SKM-1 treated with dmso at 0.1 percent for 144 hours (cell line): ENCODE measurements around the gene ASCC3.

Experiments
- DNase-seq: peaks from one replicate; lab custom pipeline; 2025; ENCODE audit not compliant: unreplicated experiment; lab: John Stamatoyannopoulos, UW

ASCC3 gene

GRCh38 chr6:100599088-100599770 lies 281.9 kb downstream of the ASCC3 start:
- no peak for DNase-seq

DNA sequence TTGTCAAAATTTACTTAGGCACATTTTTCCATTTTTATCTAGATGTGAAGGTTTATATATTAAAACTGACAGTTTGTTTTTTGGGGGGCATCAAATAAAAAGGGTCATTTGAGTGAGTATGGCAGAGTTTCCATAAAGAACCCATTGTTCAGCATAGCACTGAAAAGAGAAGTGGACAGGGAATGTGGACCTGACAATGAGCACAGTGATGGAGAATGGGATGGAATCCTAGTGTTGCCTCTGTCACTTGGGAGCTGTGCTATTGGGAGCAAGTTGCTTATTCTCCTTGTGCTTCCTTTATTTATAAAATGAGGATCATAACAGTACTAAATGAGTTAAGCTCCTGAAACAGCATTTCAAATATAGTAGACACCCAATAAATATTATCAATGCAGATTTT lies 285.7 kb downstream of the ASCC3 start:
- no peak for DNase-seq

DNA sequence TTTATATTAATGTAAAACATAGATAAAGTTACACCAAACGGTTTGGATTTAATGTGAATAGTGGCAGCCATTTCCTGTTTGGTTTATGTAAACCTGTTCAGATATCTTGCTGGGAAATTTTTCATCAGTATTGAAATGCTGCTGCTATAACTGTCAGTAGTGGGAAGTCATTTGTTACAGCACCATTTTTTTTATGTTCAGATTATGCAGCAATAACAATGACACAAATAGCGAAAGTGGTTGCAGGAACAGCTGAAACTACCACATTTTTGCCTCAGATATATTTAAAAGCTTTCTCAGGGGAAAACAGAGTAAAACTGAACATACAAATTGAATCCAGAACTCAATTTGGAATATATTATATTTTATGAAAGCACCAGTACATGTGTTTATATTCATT lies 287.6 kb downstream of the ASCC3 start:
- no peak for DNase-seq

DNA sequence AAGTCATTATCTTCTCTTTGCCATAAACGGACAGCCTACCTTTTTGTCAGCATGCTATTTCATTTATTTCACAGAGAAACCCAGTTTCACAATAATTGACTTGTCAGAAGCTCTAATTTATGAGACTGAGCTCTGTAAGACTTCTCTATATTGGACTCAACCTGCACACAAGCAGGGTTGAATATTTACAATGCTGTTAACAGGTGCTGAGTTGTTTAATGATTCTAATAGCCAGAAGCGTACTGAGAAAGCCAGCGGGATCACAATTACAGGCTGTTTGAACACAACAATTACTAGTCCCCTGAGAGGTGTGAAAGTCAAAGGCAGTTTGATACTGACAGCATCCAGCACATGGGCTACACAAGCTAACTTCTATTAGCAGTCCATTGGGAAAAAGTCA lies 288.2 kb downstream of the ASCC3 start:
- DNase-seq = no peak

DNA sequence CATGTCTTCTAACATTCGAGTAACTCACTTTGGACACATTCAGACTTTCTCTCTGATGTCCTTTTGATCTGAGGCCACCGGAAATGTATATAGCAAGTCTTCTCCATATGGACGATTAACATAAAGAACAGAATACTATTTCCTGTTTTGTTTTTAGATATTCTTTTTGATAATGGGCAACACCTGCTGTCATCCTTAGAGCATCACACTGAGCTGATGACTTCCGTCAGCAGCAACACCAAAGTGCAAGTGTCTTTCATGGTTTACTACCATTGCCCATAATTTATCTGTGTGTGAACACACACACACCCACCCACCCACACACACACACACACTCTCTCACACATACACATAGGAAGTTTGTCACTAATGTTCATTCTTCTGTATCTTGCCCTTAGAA lies 303.7 kb downstream of the ASCC3 start:
- no peak for DNase-seq

DNA sequence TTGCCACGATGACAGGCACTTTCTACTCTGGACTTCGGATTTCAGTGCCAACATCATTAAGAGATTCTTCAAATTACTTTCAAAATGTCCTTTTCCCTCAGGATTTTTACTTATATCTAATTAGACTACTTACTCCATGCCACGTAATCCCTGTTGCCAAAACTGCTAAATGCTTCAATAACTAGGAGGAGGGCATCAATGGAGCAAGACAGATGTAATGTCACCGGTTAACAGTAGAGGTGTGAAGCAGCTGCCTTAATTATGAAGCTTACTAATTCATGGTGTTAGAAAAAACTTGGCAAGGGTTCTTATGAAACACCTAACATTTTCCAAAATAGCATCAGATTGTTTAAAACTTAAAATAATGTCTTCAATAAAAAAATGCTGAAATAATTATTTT lies 305.2 kb downstream of the ASCC3 start:
- no peak for DNase-seq

- no peak for DNase-seq
Observed at GRCh38 chr6:100574836-100575235, 306.3 kb downstream of the ASCC3 start.

- DNase-seq = no peak
Observed at GRCh38 chr6:100573166-100573565, 308.0 kb downstream of the ASCC3 start.

DNA sequence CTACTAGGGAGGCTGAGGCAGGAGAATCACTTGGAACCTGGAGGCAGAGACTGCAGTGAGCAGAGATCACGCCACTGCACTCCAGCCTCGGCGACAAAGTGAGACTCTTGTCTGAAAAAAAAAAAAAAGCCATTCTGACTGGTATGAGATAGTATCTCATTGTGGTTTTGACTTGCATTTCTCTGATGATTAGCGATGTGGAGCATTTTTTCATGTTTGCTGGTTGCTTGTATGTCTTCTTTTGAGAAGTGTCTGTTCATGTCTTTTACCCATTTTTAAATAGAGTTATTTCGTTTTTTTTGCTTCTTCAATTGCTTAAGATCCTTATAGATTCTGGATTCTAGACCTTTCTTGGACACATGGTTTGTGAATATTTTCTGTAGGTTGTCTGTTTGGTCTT lies 312.9 kb downstream of the ASCC3 start:
- DNase-seq = no peak

DNA sequence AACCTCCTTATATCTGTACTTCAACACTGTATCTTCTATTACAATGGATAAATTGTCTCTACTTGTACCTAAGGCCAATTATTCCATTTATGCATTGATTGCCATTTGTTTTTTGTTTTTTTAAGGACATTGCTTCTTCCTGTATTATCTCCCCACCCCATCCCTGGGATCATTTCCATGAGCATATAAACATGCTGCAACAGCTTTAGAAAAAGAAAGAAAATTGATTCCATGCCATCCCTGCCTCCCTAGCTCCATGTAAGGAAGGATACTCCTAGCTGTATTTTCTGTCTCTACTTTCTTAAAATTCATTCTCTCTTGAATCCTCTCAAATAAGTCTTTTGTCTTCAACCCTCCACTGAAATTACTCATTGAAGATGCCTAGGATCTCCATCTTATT lies 314.6 kb downstream of the ASCC3 start:
- no peak for DNase-seq

DNA sequence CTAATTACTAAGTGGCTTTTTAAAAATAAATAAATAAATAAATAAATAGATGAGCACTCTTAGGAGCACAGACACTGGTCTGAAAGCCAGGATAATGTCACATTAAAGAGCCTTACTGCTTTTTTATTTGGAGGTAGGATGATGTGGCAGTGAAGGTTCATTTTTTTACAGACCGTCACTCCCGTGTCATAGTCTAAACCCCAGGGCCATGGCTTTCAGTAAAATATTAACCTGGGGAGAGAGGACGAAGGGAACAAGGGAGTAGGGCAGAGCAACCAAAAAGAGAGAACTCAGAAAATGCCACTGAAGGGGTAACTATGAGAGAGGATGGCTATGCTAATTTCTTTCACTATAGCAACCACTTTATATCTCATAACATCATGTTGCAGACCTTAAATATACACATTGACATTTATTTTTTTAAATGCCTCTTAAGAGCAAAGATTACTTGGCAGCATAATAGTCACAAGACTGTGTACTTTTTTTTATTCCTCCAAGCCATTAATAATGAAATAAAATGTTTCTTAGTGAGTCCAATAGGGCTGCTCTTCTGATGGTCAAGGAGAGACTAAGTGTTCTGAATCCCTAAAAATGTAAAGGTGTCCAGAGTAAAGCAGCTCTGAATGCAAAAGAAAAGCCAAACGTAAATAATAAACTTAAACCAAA lies 315.6 kb downstream of the ASCC3 start:
- DNase-seq = no peak

GRCh38 chr6:100559859-100560258 lies 321.3 kb downstream of the ASCC3 start:
- no peak for DNase-seq

GRCh38 chr6:100554228-100554627 lies 326.9 kb downstream of the ASCC3 start:
- DNase-seq = no peak

- no peak for DNase-seq
Observed at GRCh38 chr6:100553243-100553642, 327.9 kb downstream of the ASCC3 start.

DNA sequence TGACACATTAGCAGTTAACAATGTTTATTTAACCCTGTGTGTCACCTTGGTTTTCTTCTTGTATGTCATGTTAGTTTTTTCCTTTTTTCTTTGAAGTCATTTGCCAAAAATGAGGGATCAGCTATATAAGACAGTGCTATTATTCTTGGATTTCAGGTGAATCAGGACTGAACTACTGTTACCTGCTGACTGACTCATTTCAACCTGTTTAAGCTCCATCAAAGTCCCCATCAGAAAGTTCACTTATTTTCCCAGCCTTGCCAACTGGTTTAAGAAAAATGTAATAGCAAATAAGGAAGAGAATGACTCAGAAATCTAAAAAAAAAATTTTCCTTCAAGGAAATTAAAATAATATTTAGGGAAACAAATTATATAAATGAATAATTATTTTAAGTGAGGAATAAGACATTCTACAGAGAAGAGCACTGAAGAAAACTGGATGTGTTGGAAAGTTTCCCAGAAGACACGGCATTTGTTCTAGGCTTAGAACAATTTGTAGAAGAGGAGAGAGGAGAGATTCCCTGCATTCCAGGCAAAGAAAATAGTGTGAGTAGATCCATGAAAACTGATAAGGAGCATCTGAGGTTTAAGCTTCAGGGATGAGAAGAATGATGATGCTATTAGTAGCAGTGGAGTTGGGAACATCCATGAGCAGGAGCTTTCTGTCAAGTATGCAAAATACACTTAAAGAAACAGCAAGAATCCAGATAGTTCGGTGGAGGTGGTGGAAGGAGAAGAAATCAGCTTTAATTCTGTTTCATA lies 331.5 kb downstream of the ASCC3 start:
- no peak for DNase-seq

DNA sequence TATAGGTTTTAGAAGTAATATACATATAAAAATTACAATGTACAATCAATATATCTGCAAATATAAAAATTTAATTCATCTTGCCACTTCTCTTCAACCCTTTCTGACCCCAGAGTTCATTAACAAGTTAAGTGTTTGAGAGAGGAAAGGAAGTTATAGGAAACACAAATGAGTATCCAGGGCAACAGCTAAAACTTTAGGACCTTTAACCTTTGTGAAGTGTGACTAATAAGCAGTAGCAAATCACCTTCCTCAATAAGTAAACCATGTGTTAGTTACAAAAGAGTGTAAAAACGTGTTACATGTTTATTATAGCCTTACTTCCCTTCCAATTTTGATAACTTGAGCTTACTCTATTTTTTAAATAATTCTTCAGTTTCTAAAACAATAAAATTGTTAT lies 343.0 kb downstream of the ASCC3 start:
- DNase-seq = no peak

- no peak for DNase-seq
Observed at GRCh38 chr6:100518588-100518987, 362.5 kb downstream of the ASCC3 start.

DNA sequence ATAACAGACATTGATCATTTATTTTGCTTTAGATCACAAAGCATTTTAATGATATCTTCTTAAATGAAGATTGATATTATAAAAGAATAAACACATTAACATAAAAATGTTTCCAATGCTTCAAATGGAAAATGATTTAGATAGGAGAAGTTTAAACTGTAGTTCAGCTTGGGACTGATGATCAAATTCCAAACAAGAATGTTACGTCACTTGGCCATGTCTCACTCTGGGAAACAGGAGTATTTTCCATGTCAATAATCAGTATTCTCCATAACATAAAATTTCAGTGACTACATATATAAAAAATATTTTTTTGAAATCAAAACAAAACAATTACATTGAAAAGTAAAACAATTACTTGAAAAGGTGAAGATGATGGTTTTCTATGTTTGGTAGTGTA lies 363.5 kb downstream of the ASCC3 start:
- DNase-seq = no peak

GRCh38 chr6:100517106-100517505 lies 364.0 kb downstream of the ASCC3 start:
- no peak for DNase-seq

DNA sequence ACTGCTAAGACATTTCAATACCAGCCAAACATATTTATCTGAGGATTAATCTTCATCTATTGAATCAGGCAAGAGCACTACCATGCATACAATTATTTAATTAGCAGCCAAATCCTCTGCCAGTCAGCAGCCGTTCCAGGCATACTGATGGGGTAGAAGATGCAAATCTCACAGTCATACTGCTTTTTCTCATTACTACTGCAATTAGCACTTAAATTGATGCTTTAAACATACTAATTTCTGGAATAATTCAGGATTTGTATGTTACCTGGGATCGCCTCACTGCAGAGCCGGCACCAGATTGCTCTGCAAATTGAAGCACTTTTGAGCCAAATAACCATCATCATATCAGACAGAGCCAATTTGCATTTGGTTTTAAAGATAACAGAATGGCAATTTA lies 366.5 kb downstream of the ASCC3 start:
- DNase-seq = no peak

DNA sequence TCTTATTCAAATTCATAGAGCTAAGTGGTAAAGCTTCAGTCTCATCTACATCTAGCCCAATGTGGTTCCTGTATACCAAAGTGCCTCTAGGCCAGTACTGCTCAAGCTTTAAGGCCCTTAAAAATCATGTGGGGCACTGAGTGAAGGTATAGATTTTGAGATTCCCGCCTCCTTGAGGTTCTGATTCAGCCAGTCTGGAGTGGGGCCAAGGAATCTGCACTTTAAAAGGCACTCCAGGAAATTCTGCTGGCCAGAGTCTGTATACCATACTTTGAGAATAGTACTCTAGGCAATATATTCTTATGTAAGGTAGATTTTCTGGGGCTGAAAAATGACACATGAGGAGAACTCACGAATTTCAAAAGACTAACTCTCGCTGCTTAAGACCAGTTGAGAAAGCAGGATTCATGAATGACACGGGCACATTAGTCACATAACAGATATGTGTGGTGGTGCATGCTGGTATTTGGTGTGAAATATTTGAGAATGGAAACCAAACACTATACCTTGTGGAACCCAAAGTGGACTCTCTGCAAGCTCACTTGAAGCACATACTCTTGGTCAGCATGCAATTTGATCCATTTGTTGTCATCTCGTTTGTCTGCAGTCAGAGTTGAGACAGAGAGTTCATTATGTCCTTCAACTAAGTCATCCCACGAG lies 368.8 kb downstream of the ASCC3 start:
- no peak for DNase-seq

- DNase-seq = no peak
Observed at GRCh38 chr6:100509101-100509500, 372.0 kb downstream of the ASCC3 start.
